ENCODE measurements around the gene FOXR1. TPM values are rescaled to one million over a fixed set of nuclear protein-coding genes. Genes with fewer than 3 reads are reported as not detected.
"Not testable (repeated sequence)": the region's sequence is repeated elsewhere in the genome, so short reads cannot be mapped to it uniquely, and the experiment has no call there.

The FOXR1 gene
- total RNA-seq, 2 experiments from 2014 or later: not detected

DNA sequence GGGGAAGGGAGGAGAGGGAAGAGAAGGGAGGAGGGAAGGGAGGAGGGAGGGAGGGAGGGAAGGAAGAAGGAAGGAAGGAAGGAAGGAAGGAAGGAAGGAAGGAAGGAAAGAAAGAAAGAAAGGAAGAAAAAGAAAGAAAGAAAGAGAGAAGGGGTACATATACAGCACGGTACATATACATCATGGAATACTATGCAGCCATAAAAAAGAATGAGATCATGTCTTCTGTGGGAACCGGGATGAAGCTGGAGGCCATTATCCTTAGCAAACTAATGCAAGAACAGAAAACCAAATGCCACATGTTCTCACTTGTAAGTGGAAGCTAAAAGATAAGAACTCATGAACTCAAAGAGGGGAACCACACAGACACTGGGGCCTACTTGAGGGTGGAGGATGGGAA is 2.1 kb upstream of the FOXR1 start:
- not testable (repeated sequence) for H3K9me3 Mint-ChIP-seq, DNase-seq, H3K36me3 Mint-ChIP-seq

GRCh38 chr11:118973985-118974384 is 2.4 kb downstream of the FOXR1 start:
- DNase-seq: no peak
- Mint-ChIP-seq H3K4me1 (no peaks in the 10 kb centered on the region), H3K9me3 (no peaks in the 10 kb centered on the region), H3K27me3 (peaks cover 18% of the 10 kb centered on the region), H3K4me3 (no peak overlapping the region), H3K36me3 (no peaks in the 10 kb centered on the region), H3K27ac (no peak overlapping the region)

More for the DNA sequence above, 2.1 kb upstream of the FOXR1 start:
- H3K4me1 Mint-ChIP-seq, H3K4me3 Mint-ChIP-seq, H3K27ac Mint-ChIP-seq: not testable (repeated sequence)
- peaks cover 18% of the 10 kb centered on the region for H3K27me3 Mint-ChIP-seq

- Mint-ChIP-seq H3K27ac (no peak overlapping the region), H3K27me3 (peaks cover 6% of the 10 kb centered on the region), H3K4me1 (peaks cover 3% of the 10 kb centered on the region), H3K36me3 (no peaks in the 10 kb centered on the region), H3K9me3 (no peaks in the 10 kb centered on the region), H3K4me3 (no peak overlapping the region)
- DNase-seq: no peak
Observed at GRCh38 chr11:118975771-118976709, 4.5 kb downstream of the FOXR1 start.

- Mint-ChIP-seq H3K4me3 (no peak overlapping the region), H3K27ac (no peak overlapping the region), H3K9me3 (no peaks in the 10 kb centered on the region), H3K27me3 (no peaks in the 10 kb centered on the region), H3K4me1 (peaks cover 3% of the 10 kb centered on the region), H3K36me3 (no peaks in the 10 kb centered on the region)
- no peak for DNase-seq
Observed at GRCh38 chr11:118979434-118979833, 7.9 kb downstream of the FOXR1 start.

GRCh38 chr11:118980191-118980881 is 8.8 kb downstream of the FOXR1 start:
- no peak for DNase-seq
- Mint-ChIP-seq H3K27ac (no peak overlapping the region), H3K27me3 (no peaks in the 10 kb centered on the region), H3K9me3 (no peaks in the 10 kb centered on the region), H3K36me3 (no peaks in the 10 kb centered on the region), H3K4me1 (peaks cover 3% of the 10 kb centered on the region), H3K4me3 (no peak overlapping the region)

- not testable (repeated sequence) for H3K36me3 Mint-ChIP-seq, H3K27ac Mint-ChIP-seq, H3K9me3 Mint-ChIP-seq, DNase-seq, H3K4me3 Mint-ChIP-seq, H3K27me3 Mint-ChIP-seq, H3K4me1 Mint-ChIP-seq
Observed at GRCh38 chr11:118984337-118984736, 12.8 kb downstream of the FOXR1 start.

GRCh38 chr11:118984825-118985224 is 13.3 kb downstream of the FOXR1 start:
- no peaks in the 10 kb centered on the region for H3K9me3 Mint-ChIP-seq
- H3K4me3 Mint-ChIP-seq: no peak overlapping the region
- no peak overlapping the region for H3K27ac Mint-ChIP-seq
- H3K27me3 Mint-ChIP-seq: no peaks in the 10 kb centered on the region
- H3K36me3 Mint-ChIP-seq: no peaks in the 10 kb centered on the region
- DNase-seq: no peak
- H3K4me1 Mint-ChIP-seq: peaks cover under 1% of the 10 kb centered on the region

GRCh38 chr11:118988280-118988679 is 16.7 kb downstream of the FOXR1 start:
- Mint-ChIP-seq H3K9me3 (no peaks in the 10 kb centered on the region), H3K27ac (no peak overlapping the region), H3K4me3 (no peak overlapping the region), H3K27me3 (no peaks in the 10 kb centered on the region), H3K36me3 (peaks cover 10% of the 10 kb centered on the region), H3K4me1 (no peaks in the 10 kb centered on the region)
- DNase-seq: no peak

DNA sequence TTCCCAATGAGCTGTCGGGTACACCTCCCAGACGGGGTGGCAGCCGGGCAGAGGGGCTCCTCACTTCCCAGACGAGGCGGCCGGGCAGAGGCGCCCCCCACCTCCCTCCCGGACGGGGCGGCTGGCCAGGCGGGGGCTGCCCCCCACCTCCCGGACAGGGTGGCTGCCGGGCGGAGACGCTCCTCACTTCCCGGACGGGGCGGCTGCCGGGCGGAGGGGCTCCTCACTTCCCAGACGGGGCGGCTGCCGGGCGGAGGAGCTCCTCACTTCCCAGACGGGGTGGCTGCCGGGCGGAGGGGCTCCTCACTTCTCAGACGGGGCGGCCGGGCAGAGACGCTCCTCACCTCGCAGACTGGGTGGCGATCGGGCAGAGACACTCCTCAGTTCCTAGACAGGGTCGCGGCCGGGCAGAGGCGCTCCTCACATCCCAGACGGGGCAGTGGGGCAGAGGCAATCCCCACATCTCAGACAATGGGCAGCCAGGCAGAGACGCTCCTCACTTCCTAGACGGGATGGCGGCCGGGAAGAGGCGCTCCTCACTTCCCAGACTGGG is 20.0 kb downstream of the FOXR1 start:
- DNase-seq, H3K27me3 Mint-ChIP-seq, H3K9me3 Mint-ChIP-seq, H3K4me3 Mint-ChIP-seq, H3K27ac Mint-ChIP-seq, H3K4me1 Mint-ChIP-seq: not testable (repeated sequence)
- peaks cover 22% of the 10 kb centered on the region for H3K36me3 Mint-ChIP-seq

DNA sequence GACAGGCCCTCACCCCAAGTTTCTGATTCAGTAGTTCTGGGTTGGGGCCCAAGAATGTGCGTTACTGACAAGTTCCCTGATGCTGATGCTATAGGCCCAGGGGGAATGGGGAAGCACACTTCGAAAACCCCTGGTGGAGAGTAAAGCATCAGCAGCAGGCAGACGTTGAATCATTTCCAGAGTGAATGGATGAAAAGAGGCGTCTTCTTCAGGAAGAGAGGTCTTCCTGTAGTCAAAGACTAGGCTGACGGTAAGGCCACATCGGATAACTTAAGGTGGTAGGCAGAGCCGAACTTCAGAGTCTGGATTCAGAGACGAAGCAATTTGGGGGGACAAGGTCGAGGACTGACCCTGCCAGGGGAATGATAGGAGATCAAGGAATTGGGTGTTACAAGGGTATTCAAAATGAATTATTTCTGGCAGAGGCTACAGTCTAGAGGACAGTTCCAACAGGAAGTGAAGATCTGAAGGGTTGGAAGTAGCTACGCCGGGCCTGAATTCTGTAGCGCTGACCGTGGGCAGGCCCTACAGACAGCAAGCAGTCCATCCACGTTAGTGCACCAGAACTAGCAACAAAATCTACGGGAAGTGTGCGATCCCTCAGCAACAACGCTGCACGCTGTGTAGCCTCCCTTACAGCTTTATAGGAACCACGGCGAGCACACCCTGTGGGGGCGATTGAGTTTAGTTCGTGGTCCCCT is 25.5 kb downstream of the FOXR1 start:
- H3K27me3 Mint-ChIP-seq: no peaks in the 10 kb centered on the region
- peak overlapping the region; percentile 100 for H3K4me3 Mint-ChIP-seq
- peak overlapping the region; percentile 99 for H3K27ac Mint-ChIP-seq
- no peaks in the 10 kb centered on the region for H3K9me3 Mint-ChIP-seq
- H3K4me1 Mint-ChIP-seq: peaks cover 20% of the 10 kb centered on the region
- DNase-seq: peak; percentile 42
- H3K36me3 Mint-ChIP-seq: peaks cover 37% of the 10 kb centered on the region

- Mint-ChIP-seq H3K4me1 (peaks cover 20% of the 10 kb centered on the region), H3K27ac (peak within 1 kb of the TSS; percentile 99), H3K27me3 (no peaks in the 10 kb centered on the region), H3K4me3 (peak within 1 kb of the TSS; percentile 100), H3K36me3 (peaks cover 36% of the 10 kb centered on the region), H3K9me3 (no peaks in the 10 kb centered on the region)
- peak; percentile 96 for DNase-seq
Observed at GRCh38 chr11:118997627-118998387, 26.2 kb downstream of the FOXR1 start, which contains the start of gene CENATAC. Gene CENATAC, plus strand, starts transcription at chr11:118998138. Its CDS starts 60 bp downstream, at chr11:118998198.

GRCh38 chr11:118998388-118998717 is 26.8 kb downstream of the FOXR1 start:
- peaks cover 23% of the 10 kb centered on the region for H3K4me1 Mint-ChIP-seq
- H3K27ac Mint-ChIP-seq: peak overlapping the region; percentile 99
- H3K9me3 Mint-ChIP-seq: no peaks in the 10 kb centered on the region
- H3K27me3 Mint-ChIP-seq: no peaks in the 10 kb centered on the region
- no peak for DNase-seq
- peaks cover 41% of the 10 kb centered on the region for H3K36me3 Mint-ChIP-seq
- peak overlapping the region; percentile 100 for H3K4me3 Mint-ChIP-seq

DNA sequence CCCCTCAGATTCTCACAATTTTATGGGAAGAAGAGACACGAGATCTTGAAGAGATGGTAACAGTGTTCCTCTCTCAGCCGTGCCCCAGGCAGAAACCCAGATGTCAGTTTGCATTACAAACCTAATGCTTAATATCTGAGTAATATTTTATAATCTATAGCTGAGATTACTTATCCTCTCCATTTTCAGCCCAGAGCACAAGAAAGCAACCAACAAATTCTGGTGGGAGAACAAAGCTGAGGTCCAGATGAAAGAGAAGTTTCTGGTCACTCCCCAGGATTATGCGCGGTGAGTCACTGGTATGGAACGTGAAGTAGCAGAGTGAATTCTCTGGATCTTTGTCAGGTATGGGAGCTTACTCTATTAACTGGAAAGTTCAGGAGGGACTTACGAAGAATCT is 27.3 kb downstream of the FOXR1 start:
- H3K4me1 Mint-ChIP-seq: peaks cover 23% of the 10 kb centered on the region
- peak overlapping the region; percentile 99 for H3K27ac Mint-ChIP-seq

GRCh38 chr11:119000906-119001305 is 29.3 kb downstream of the FOXR1 start:
- H3K4me1 Mint-ChIP-seq: peaks cover 26% of the 10 kb centered on the region
- no peaks in the 10 kb centered on the region for H3K9me3 Mint-ChIP-seq
- no peak for DNase-seq
- no peak overlapping the region for H3K4me3 Mint-ChIP-seq
- H3K27ac Mint-ChIP-seq: peak overlapping the region; percentile 46
- peaks cover 42% of the 10 kb centered on the region for H3K36me3 Mint-ChIP-seq
- no peaks in the 10 kb centered on the region for H3K27me3 Mint-ChIP-seq

More for the DNA sequence above, 27.3 kb downstream of the FOXR1 start:
- Mint-ChIP-seq H3K4me3 (peak overlapping the region; percentile 100), H3K36me3 (peaks cover 42% of the 10 kb centered on the region), H3K27me3 (no peaks in the 10 kb centered on the region), H3K9me3 (no peaks in the 10 kb centered on the region)
- no peak for DNase-seq

Data from activated naive CD8-positive, alpha-beta T cell treated with anti-CD3 and anti-CD28 coated beads for 36 hours (primary cell).